ENCODE data around the gene DICER1.

DICER1 gene

GRCh38 chr14:95113476-95113875 lies 43.9 kb downstream of the DICER1 start:
- TF ChIP-seq CTCF (IDR thresholded peaks at IDR 0.05) (no peak), ZFX (IDR thresholded peaks at IDR 0.05; ENCODE audit: borderline replicate concordance) (no peak)
- H3K27ac ChIP-seq: 0 out of 2 replicates have a peak overlapping the region, but pooled peaks have one; percentile 1

- TF ChIP-seq CTCF (IDR thresholded peaks at IDR 0.05) (no peak), ZFX (IDR thresholded peaks at IDR 0.05; ENCODE audit: borderline replicate concordance) (no peak)
- peak overlapping the region; percentile 6 for H3K27ac ChIP-seq
Observed at GRCh38 chr14:95111507-95112164, 45.7 kb downstream of the DICER1 start.

- H3K27ac ChIP-seq: no peak overlapping the region
- no peak for TF ChIP-seq ZFX (IDR thresholded peaks at IDR 0.05; ENCODE audit: borderline replicate concordance)
- TF ChIP-seq CTCF (IDR thresholded peaks at IDR 0.05): no peak
Observed at GRCh38 chr14:95110178-95110577, 47.2 kb downstream of the DICER1 start.

- TF ChIP-seq CTCF (IDR thresholded peaks at IDR 0.05): no peak
- no peak for TF ChIP-seq ZFX (IDR thresholded peaks at IDR 0.05; ENCODE audit: borderline replicate concordance)
Observed at GRCh38 chr14:95107711-95108110, 49.6 kb downstream of the DICER1 start.

GRCh38 chr14:95106971-95107370 lies 50.4 kb downstream of the DICER1 start:
- TF ChIP-seq CTCF (IDR thresholded peaks at IDR 0.05): no peak
- TF ChIP-seq ZFX (IDR thresholded peaks at IDR 0.05; ENCODE audit: borderline replicate concordance): no peak
- H3K27ac ChIP-seq: no peak overlapping the region

More at GRCh38 chr14:95107711-95108110, 49.6 kb downstream of the DICER1 start:
- no peak overlapping the region for H3K27ac ChIP-seq

GRCh38 chr14:95104911-95105310 lies 52.4 kb downstream of the DICER1 start:
- TF ChIP-seq CTCF (IDR thresholded peaks at IDR 0.05) (no peak), ZFX (IDR thresholded peaks at IDR 0.05; ENCODE audit: borderline replicate concordance) (no peak)
- no peak overlapping the region for H3K27ac ChIP-seq

- TF ChIP-seq CTCF (IDR thresholded peaks at IDR 0.05) (no peak), ZFX (IDR thresholded peaks at IDR 0.05; ENCODE audit: borderline replicate concordance) (no peak)
- no peak overlapping the region for H3K27ac ChIP-seq
Observed at GRCh38 chr14:95102680-95103044, 54.7 kb downstream of the DICER1 start.
